ENCODE data around the gene POPDC2.

GRCh38 chr3:119609301-119609700, 51.1 kb downstream of the POPDC2 start:
- TF ChIP-seq EZH2 (IDR thresholded peaks at IDR 0.05; ENCODE audit: insufficient read depth, poor library complexity, severe bottlenecking) (no peak), EZH2phosphoT487 (IDR thresholded peaks at IDR 0.05; ENCODE audit: insufficient read depth, low read depth) (no peak)

All from GM23248 (cell line).